ENCODE measurements around the gene CEACAM20.
"Not testable (repeated sequence)": the region's sequence is repeated elsewhere in the genome, so short reads cannot be mapped to it uniquely, and the experiment has no call there.

Gene CEACAM20

GRCh38 chr19:44496711-44497110 is 32.8 kb downstream of the CEACAM20 start:
- no peak for DNase-seq (ENCODE audit: low read depth in 2 of 2)

- DNase-seq (ENCODE audit: low read depth in 2 of 2) = no peak
These were observed 52.7 kb downstream of the CEACAM20 start for GRCh38 chr19:44476559-44477408.

GRCh38 chr19:44468730-44469129 is 60.7 kb downstream of the CEACAM20 start:
- not testable (repeated sequence) for DNase-seq (ENCODE audit: low read depth in 2 of 2)

- DNase-seq (ENCODE audit: low read depth in 2 of 2) = not testable (repeated sequence)
These were observed 66.7 kb downstream of the CEACAM20 start for GRCh38 chr19:44462600-44463286.
